DMS53 treated with DMSO at 0.1 percent for 48 hours (cell line): ENCODE measurements around the gene HES4.
"Not testable (repeated sequence)": the region's sequence is repeated elsewhere in the genome, so short reads cannot be mapped to it uniquely, and the experiment has no call there.

ENCODE experiments used
- DNase-seq: peaks from one replicate; lab custom pipeline; 2025; ENCODE audit not compliant: unreplicated experiment; lab: John Stamatoyannopoulos, UW

The HES4 gene

GRCh38 chr1:981491-981954 lies 18.4 kb downstream of the HES4 start:
- DNase-seq, result no peak

GRCh38 chr1:980602-981395 lies 19.1 kb downstream of the HES4 start:
- no peak for DNase-seq

DNA sequence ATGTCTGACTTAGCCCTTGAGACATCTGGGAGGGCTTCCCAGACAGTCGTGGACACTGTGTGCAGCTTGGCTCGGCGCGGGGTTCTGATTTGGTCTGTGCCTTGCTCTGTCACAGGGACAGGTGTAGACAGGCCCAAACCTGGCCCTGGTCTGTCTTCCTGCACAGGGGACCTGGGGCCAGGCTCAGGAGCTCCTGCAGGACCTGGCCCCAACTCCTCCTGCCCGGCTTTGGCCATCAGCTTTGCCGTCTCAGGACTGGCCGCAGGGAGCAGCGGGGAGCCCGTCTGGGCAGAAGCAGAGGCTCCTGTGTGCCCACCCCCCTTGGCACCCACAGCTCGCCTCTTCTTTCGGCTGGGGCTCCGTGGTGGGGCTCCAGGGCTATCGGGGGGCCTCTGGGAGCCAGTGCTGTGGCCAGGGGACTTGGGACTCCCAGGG lies 19.7 kb downstream of the HES4 start:
- DNase-seq, result no peak

- DNase-seq, result no peak
Measured at GRCh38 chr1:979744-980072, 20.2 kb downstream of the HES4 start.

- DNase-seq, result no peak
Measured at GRCh38 chr1:978835-979743, 20.8 kb downstream of the HES4 start.

DNA sequence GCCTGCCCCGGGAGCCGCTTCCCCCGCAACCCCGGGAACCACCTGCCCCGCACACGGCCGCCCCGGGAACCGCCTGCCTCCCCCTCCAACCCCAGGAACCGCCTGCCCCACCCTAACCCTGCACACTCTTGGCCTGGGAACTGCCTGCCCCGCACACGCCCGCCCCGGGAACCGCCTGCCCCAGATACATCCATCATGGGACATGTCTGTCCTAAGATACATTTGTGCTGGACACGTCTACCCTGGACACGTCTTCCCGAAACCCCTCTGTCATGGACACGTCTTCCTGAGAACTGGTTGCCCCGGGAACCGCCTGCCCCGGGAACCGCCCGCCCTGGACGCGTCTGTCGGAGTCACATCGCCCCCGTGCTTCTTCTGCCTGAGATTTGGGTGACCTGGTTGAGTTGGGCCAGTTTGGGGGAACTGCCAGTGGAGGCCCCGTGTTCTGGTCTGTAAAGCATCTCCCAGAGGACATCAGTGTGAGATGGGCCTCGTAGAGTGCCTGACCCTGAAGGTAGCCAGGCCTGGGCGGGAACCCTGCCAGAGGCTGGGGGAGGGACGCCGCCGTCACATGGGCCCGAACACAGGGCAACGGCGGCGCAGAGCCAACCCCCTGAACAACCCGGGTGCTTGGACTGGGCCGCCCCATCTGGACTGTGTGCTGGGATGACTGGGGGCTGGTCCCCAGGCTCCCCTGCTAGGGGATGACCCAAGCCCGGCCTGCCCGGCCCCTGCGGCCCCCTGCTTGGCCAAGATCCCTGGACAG lies 21.6 kb downstream of the HES4 start:
- peak; percentile 10 for DNase-seq

DNA sequence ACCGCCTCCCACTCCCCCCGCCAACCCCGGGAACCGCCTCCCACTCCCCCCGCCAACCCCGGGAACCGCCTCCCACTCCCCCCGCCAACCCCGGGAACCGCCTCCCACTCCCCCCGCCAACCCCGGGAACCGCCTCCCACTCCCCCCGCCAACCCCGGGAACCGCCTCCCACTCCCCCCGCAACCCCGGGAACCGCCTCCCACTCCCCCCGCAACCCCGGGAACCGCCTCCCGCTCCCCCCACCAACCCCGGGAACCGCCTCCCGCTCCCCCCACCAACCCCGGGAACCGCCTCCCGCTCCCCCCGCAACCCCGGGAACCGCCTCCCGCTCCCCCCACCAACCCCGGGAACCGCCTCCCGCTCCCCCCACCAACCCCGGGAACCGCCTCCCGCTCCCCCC lies 23.1 kb downstream of the HES4 start:
- not testable (repeated sequence) for DNase-seq

DNA sequence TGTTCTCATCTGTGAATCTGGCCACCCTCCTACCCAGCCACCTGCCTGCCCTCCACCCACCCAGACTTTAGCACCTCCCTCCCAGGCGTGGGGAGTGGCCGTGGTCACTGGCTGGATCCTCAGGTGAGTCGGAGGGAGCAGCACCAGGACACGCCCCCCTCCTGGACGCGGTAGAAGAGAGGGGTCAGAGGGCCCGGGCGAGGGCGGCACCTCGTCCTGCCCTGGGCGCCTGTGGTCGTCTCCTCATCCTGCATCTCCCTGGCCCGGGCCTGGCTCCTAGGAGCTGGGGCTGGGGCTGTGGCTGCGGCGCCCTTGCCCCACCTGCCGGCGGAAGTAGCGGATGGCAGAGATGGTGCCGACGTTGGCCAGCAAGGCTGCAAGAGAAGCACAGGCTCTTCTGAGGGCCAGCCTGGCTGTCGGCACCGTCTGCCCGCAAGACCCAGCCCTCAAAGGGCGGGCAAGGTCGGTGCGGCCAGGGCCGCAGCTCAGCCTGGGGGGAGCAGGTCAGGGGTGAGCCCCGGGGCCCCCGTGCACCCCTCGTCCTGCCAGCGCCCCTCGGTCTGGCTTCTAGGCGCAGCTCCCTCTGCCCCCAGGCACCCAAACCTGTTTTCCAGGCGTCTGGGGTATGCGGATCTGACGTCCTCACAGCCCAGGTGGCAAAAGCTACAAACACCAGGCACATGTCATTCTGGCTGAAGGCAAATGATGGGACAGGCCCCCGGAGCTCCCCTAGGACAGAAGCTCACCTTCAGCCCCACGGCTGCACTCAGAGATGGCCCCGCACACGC lies 23.8 kb downstream of the HES4 start:
- peak; percentile 70 for DNase-seq

DNA sequence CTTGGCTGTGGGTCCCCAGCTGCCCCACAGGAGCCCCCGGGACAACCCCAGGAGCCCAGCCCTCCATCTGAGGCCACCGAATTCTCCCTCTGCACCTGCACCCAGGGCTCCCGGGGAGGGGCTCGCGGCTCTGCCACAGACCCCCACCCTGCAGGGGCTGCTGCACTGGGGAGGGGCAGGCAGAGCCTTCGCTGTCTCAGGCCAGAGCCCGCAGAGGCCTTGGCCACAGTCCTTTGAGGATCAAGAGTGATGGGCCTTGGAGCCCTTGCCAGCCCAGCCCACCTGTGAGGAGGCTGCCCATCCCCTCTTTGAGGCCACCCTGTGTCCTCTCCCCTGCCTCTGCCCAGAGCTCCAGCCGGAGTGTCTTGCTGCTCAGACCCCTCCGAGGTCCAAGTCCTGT lies 24.5 kb downstream of the HES4 start:
- no peak for DNase-seq

GRCh38 chr1:974687-975328 lies 25.1 kb downstream of the HES4 start:
- no peak for DNase-seq

DNA sequence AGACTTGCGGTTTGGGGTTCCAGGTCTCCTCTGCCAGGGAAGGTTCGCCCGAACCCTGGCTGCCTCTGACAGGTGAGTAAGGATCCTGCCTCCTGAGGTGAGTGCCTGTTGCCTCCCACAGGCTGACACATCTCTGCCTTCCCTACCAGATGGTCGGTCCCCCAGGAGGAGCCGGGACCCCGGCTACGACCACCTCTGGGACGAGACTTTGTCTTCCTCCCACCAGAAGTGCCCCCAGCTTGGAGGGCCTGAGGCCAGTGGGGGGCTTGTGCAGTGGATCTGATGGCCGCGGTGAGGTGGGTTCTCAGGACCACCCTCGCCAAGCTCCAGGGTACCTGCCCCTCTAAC lies 25.6 kb downstream of the HES4 start:
- no peak for DNase-seq

GRCh38 chr1:973459-974292 lies 26.2 kb downstream of the HES4 start:
- DNase-seq, result no peak

DNA sequence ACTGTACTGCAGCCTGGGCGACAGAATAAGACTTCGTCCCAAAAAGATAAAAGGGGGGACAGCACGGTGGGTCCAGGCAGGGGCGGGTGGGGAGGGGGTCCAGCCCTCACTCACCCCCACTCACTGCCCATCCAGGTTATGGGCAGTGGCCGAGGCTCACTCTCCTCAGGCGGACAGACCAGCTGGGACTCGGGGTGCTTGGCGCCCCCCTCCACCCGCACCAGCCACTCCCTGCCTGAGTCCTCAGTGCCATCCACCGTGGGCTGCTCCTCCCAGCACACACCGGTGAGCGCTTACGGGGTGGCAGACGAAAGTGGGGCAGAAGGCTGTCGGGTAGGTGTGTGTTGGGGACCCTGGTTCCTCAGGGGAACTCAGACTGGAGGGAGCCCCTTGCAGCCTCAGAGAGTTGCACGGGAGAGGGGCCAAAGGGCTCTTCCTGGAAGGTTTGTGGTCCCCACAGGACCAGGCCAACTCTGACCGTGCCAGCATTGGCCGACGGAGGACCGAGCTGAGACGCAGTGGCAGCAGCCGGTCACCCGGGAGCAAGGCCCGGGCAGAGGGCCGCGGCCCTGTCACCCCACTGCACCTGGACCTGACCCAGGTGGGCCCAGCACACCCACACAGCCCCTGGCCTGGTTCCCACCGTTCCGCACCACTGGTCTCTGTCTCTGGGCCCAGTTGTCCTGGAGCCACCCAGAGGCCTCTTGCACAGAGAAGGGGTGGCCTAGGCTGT lies 27.0 kb downstream of the HES4 start:
- DNase-seq, result no peak

GRCh38 chr1:971751-972506 lies 28.0 kb downstream of the HES4 start:
- no peak for DNase-seq

- no peak for DNase-seq
Measured at GRCh38 chr1:970973-971730, 28.7 kb downstream of the HES4 start.

- DNase-seq, result no peak
Measured at GRCh38 chr1:970242-970972, 29.5 kb downstream of the HES4 start.
